ENCODE results near the gene ZC3H13. TPM values are rescaled to one million over a fixed set of nuclear protein-coding genes. Genes with fewer than 3 reads are reported as not detected.
A peak's percentile ranks its signal among the peaks of the same experiment; 100 is the strongest.

Gene ZC3H13
- total and polyA plus RNA-seq, 2 experiments from 2014 or later = 15.6 to 50.7 TPM

- no peaks in the 10 kb centered on the region for H3K27me3 ChIP-seq (replicated peaks; ENCODE audit: insufficient read depth)
- peaks cover 15% of the 10 kb centered on the region for H3F3A ChIP-seq (ENCODE audit: insufficient read depth)
- no peaks in the 10 kb centered on the region for H4K20me1 ChIP-seq (ENCODE audit: insufficient read depth)
- H3K4me2 ChIP-seq (ENCODE audit: unreplicated experiment) = no peak overlapping the region
- H3K9me2 ChIP-seq (ENCODE audit: insufficient read depth) = 0 out of 2 replicates have a peak, but pooled peaks cover 3% of the 10 kb centered on the region
- peaks cover 42% of the 10 kb centered on the region for H3K36me3 ChIP-seq (ENCODE audit: low read depth)
- H3K4me3 ChIP-seq = no peak overlapping the region
- H3K9me3 ChIP-seq (ENCODE audit: low read depth) = no peaks in the 10 kb centered on the region
- H3K4me1 ChIP-seq (ENCODE audit: insufficient read depth) = peaks cover 18% of the 10 kb centered on the region
- WGBS, 2 experiments (ENCODE audit: low coverage in 1 of 2, low lambda C conversion rate in 2 of 2, missing lambda C conversion rate in 2 of 2) = 98 to 99% methylated on average over 3 of the region's 3 CpGs
- H3K9ac ChIP-seq = no peak overlapping the region
- no peak for TF ChIP-seq EZH2phosphoT487 (IDR thresholded peaks at IDR 0.05; ENCODE audit: insufficient read depth, low read depth)
- no peak for TF ChIP-seq EZH2 (IDR thresholded peaks at IDR 0.05; ENCODE audit: insufficient read depth, poor library complexity, severe bottlenecking)
- no peak for DNase-seq
- no peaks in the 10 kb centered on the region for H3K79me2 ChIP-seq (ENCODE audit: insufficient read depth)
- H3K27ac ChIP-seq = no peak overlapping the region
- in situ Hi-C loops (cut with MboI) = no loop called here
- H2AFZ ChIP-seq = no peak overlapping the region
Observed at GRCh38 chr13:45953082-45953481, 99.5 kb downstream of the ZC3H13 start.

DNA sequence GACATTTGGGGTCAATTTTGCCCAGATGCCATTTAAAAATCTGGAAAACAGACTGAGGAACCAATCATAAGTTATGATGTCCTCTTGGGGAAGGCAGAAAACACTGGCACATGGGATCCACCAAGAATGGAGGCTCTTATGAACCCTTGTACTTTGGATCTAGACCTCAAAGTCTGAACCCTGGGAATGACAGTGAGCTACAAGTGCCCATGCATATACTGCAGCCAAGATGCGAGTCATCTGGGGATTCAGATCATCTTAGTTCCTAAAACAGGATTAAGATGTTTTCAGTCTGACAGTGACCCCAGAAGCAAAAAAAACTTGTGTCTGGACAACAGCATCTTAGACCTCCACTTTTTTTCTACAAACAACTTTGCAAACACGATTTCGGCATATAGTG is 100.8 kb downstream of the ZC3H13 start:
- Histone ChIP-seq H3K9me2 (ENCODE audit: insufficient read depth) (0 out of 2 replicates have a peak, but pooled peaks cover 3% of the 10 kb centered on the region), H3K4me3 (no peak overlapping the region), H2AFZ (no peak overlapping the region), H4K20me1 (ENCODE audit: insufficient read depth) (no peaks in the 10 kb centered on the region), H3K4me2 (ENCODE audit: unreplicated experiment) (no peak overlapping the region), H3K9ac (no peak overlapping the region), H3K27me3 (replicated peaks; ENCODE audit: insufficient read depth) (no peaks in the 10 kb centered on the region), H3F3A (ENCODE audit: insufficient read depth) (peaks cover 15% of the 10 kb centered on the region), H3K9me3 (ENCODE audit: low read depth) (no peaks in the 10 kb centered on the region), H3K36me3 (ENCODE audit: low read depth) (peaks cover 29% of the 10 kb centered on the region), H3K79me2 (ENCODE audit: insufficient read depth) (no peaks in the 10 kb centered on the region), H3K4me1 (ENCODE audit: insufficient read depth) (peaks cover 18% of the 10 kb centered on the region), H3K27ac (no peak overlapping the region)
- TF ChIP-seq EZH2phosphoT487 (IDR thresholded peaks at IDR 0.05; ENCODE audit: insufficient read depth, low read depth) (no peak), EZH2 (IDR thresholded peaks at IDR 0.05; ENCODE audit: insufficient read depth, poor library complexity, severe bottlenecking) (no peak)
- peak; percentile 47 for DNase-seq
- in situ Hi-C loops (cut with MboI) = no loop called here
- 99 to 100% methylated on average over 3 of the region's 3 CpGs for WGBS, 2 experiments (ENCODE audit: low coverage in 1 of 2, low lambda C conversion rate in 2 of 2, missing lambda C conversion rate in 2 of 2)

DNA sequence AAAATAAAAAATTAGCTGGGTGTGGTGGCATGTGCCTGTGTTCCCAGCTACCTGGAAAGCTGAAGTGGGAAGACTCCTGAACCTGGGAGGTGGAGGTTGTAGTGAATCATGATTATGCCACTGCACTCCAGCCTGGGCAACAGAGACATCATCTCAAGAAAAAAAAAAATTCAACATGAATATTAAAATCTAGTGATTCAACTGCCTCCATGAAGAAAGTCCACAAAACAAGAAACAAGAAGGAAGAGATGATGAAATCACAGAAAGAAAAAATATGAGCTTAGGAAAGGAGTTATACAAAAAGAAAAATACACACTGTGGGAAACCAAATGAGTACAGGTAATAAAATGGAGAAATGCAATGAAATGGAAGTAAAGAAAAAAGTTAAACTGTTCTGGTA is 101.4 kb downstream of the ZC3H13 start:
- no peak overlapping the region for H3K4me3 ChIP-seq
- no peak for DNase-seq
- TF ChIP-seq EZH2phosphoT487 (IDR thresholded peaks at IDR 0.05; ENCODE audit: insufficient read depth, low read depth) = no peak
- no peak for TF ChIP-seq EZH2 (IDR thresholded peaks at IDR 0.05; ENCODE audit: insufficient read depth, poor library complexity, severe bottlenecking)
- H3K27ac ChIP-seq = no peak overlapping the region
- H3K27me3 ChIP-seq (replicated peaks; ENCODE audit: insufficient read depth) = no peaks in the 10 kb centered on the region
- no peaks in the 10 kb centered on the region for H4K20me1 ChIP-seq (ENCODE audit: insufficient read depth)
- H3K9me3 ChIP-seq (ENCODE audit: low read depth) = no peaks in the 10 kb centered on the region
- peaks cover 15% of the 10 kb centered on the region for H3F3A ChIP-seq (ENCODE audit: insufficient read depth)
- peaks cover 18% of the 10 kb centered on the region for H3K4me1 ChIP-seq (ENCODE audit: insufficient read depth)
- no peak overlapping the region for H3K9ac ChIP-seq
- peaks cover 24% of the 10 kb centered on the region for H3K36me3 ChIP-seq (ENCODE audit: low read depth)
- no peak overlapping the region for H2AFZ ChIP-seq
- H3K4me2 ChIP-seq (ENCODE audit: unreplicated experiment) = no peak overlapping the region
- in situ Hi-C loops (cut with MboI) = no loop called here
- H3K9me2 ChIP-seq (ENCODE audit: insufficient read depth) = 0 out of 2 replicates have a peak, but pooled peaks cover 3% of the 10 kb centered on the region
- no peaks in the 10 kb centered on the region for H3K79me2 ChIP-seq (ENCODE audit: insufficient read depth)

GRCh38 chr13:45950386-45951000 is 102.1 kb downstream of the ZC3H13 start:
- Histone ChIP-seq H3K27ac (no peak overlapping the region), H3K9ac (no peak overlapping the region), H3K36me3 (ENCODE audit: low read depth) (peaks cover 17% of the 10 kb centered on the region; the same call in 1 of the 2 replicates), H3K27me3 (replicated peaks; ENCODE audit: insufficient read depth) (no peaks in the 10 kb centered on the region), H3K79me2 (ENCODE audit: insufficient read depth) (no peaks in the 10 kb centered on the region), H3K4me2 (ENCODE audit: unreplicated experiment) (no peak overlapping the region), H2AFZ (no peak overlapping the region), H4K20me1 (ENCODE audit: insufficient read depth) (no peaks in the 10 kb centered on the region), H3K9me2 (ENCODE audit: insufficient read depth) (0 out of 2 replicates have a peak, but pooled peaks cover 3% of the 10 kb centered on the region), H3F3A (ENCODE audit: insufficient read depth) (peaks cover 15% of the 10 kb centered on the region), H3K4me3 (no peak overlapping the region), H3K4me1 (ENCODE audit: insufficient read depth) (peaks cover 18% of the 10 kb centered on the region), H3K9me3 (ENCODE audit: low read depth) (no peaks in the 10 kb centered on the region)
- in situ Hi-C loops (cut with MboI) = no loop called here
- WGBS, 2 experiments (ENCODE audit: low coverage in 1 of 2, low lambda C conversion rate in 2 of 2, missing lambda C conversion rate in 2 of 2) = 90% methylated on average over 4 of the region's 4 CpGs
- TF ChIP-seq EZH2 (IDR thresholded peaks at IDR 0.05; ENCODE audit: insufficient read depth, poor library complexity, severe bottlenecking) = no peak
- TF ChIP-seq EZH2phosphoT487 (IDR thresholded peaks at IDR 0.05; ENCODE audit: insufficient read depth, low read depth) = no peak
- no peak for DNase-seq

Measured in GM23248 (cell line).